Ecto neural progenitor cell (in vitro differentiated cells): ENCODE data around the gene CES5A.
"Not testable (repeated sequence)": the region's sequence is repeated elsewhere in the genome, so short reads cannot be mapped to it uniquely, and the experiment has no call there.

Experiments used
- DNase-seq: peaks from one replicate; pipeline ENCODE4 v3.0.0-alpha.2; 2018; ENCODE audit warnings: low spot score

Gene CES5A, protein sequence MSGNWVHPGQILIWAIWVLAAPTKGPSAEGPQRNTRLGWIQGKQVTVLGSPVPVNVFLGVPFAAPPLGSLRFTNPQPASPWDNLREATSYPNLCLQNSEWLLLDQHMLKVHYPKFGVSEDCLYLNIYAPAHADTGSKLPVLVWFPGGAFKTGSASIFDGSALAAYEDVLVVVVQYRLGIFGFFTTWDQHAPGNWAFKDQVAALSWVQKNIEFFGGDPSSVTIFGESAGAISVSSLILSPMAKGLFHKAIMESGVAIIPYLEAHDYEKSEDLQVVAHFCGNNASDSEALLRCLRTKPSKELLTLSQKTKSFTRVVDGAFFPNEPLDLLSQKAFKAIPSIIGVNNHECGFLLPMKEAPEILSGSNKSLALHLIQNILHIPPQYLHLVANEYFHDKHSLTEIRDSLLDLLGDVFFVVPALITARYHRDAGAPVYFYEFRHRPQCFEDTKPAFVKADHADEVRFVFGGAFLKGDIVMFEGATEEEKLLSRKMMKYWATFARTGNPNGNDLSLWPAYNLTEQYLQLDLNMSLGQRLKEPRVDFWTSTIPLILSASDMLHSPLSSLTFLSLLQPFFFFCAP

DNA sequence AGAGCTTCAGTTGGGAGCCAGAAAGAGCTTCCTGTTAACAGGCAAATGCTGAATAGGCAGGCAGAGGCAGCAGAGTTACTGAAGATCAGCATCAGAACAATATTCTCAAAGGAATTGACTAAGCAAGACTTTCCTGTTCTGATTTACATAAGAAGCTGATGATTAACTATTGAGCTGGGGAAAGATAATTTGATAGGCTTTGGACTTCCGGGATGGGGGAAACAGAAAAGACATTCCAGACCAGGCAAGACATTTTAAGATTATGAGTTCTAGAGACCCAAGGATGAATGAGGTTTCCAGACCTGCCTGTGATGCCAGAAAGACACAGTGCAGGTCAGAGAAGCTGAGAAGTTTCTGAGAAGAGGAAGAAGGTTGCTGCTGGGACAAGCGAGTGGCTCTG is at the start of gene CES5A:
TSS of gene CES5A (minus strand) at position 101 of the 400 bp plus-strand sequence. CDS start 152 bp downstream, outside the sequence.
- DNase-seq: no peak

DNA sequence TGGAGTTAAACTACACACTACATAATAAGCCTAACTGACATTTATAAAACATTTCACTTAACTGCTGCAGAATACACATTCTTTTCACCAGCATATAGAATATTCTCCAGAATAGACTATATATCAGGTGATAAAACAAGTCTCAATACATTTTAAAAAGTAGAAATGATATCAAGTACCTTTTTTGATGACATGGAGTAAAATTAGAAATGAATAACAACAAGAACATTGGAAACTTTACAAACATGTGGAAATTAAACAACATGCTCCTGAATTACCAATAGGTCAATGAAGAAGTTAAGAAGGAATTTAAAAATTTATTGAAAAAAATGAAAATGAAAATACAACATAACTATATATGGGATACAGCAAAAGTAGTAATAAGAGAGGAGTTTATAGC is 47.5 kb upstream of the CES5A start:
- DNase-seq: no peak

DNA sequence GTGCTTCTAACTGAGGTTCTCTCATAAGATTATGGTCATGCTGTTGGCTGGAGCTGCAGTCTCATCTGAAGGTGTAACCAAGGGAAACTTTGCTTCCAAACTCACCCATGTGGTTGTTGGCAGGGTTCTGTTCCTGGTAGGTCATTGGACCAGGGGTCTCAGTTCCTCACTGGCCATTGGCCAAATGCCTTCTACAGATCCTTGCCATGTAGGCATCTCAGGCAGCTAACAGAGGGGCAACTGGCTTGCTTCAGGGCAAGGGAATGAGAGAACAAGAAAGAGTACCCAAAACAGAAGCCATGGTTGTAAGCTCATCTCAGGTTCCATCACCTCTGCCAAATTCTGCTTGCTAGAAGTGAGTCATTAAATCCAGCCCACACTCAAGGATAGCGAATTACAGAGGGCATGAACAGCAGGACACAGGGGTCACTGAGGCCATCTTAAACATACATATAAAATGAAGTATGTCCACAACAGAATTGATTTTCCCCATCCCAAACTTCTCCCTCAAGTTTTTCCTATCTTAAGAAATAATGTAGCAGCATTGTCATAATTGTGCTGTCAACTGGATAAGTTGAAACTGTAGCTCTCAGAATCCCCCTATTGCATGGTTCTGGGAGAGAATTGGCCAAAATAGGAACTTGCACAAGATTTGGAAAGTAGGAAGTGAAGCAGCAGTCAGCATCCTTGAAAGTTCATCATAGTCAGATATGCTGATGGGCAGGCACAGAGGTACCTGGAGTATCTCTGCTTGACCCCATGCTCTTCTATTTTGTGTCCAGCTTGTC is 42.4 kb upstream of the CES5A start:
- DNase-seq: no peak

DNA sequence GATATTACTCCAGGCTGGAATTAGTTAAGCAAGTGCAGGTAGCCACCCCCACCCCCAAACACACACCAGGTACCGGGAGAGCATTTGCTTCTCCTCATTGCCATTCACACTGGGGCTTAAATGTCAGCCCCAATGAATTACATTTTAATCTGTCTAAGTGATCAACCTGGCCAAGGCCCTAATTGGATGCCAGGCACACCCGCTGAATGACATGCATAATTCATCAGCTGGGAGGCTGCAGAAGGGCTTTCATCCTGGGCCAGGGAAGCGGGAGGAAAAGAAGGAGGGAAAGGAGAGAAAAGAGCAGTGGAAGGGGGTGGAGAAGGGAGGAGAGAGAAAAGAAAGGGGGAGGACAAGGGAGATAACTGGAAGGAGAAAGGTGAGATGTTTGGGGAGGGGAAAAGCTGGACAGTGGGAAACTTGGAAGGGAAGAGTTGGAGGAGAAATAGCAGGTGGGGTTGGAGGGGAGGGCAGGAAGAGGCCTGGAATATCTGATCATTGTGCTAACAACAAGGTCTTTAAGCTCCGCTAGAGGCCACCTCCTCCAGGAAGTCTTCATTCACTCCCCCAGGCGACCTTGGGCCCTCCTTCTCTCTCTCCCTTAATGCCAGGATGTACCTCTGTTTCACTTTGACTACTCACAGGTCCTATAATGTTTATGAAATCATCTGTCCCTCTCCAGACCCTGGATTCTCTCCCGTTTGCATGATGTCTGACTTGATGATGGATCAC is 40.1 kb upstream of the CES5A start:
- no peak for DNase-seq

DNA sequence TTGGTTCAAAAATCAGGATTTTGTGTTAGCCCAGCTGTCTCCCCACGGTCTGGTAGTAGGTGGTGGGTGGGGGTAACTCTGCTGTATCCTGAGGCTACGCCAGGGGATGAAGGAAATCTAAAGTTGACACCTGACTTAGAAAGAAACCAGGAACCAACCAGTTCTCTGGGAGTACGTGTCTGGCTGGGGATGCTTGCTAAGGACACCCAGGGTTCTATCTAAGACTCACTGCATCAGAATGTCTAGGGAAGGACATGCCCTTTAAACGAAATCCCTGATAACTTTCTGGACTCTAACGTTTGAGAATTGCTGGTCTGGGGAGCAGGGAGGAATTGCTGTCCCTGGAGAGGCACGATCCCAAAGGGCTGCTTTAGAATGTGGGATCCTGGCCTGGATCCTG is 39.2 kb upstream of the CES5A start:
- DNase-seq: no peak

DNA sequence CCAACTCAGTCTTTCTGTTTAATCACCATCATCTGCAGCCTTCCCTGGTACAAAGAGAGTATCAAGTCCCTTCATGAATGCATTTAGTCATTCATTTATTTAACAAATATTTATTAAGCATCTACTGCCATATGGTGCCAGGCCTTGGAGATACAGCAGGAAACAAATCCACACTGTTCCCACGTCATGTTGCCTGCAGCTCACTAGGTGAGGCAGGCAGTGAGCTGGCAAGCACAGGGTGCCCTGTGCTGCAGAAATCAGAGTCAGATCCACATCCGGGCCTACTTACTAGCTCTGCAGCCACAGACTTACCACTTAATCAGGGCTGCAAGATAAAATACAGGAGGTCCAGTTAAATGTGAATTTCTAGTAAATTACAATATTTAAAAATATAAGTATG is 38.5 kb upstream of the CES5A start:
- DNase-seq: no peak

DNA sequence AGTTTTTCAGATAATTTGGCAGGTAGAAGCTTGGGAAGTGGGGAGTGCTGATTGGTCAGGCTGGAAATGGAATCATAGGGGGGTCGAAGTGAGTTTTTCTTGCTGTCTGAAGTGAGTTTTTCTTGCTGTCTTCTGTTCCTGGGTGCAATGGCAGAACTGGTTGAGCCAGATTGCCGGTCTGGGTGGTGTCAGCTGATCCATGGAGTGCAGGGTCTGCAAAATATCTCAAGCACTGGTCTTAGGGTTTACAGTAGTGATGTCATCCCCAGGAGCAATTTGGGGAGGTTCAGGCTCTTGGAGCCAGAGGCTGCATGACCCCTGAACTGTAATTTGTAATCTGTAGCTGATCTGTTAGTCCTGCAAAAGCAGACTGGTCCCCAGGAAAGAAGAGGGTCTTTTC is 37.9 kb upstream of the CES5A start:
- DNase-seq: not testable (repeated sequence)

DNA sequence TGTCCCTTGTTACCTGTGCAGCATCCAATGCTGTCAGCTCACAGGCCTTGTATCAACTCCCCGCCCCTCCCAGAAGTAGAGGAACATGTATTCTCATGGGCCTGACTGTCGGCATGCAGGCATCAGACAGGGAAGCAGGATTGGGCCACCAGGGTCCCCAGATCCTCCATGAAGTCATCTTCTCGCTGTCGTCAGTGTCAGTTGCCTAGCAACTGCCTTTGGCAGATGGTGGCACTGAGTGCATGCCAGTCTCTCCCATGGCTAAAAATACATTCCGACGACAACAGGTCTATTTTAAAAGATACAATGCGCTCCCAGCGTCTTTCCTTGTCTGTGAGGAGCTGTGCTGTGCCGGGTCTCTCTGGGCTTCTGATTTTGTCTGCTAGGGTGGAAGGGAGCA is 36.8 kb upstream of the CES5A start:
- no peak for DNase-seq

DNA sequence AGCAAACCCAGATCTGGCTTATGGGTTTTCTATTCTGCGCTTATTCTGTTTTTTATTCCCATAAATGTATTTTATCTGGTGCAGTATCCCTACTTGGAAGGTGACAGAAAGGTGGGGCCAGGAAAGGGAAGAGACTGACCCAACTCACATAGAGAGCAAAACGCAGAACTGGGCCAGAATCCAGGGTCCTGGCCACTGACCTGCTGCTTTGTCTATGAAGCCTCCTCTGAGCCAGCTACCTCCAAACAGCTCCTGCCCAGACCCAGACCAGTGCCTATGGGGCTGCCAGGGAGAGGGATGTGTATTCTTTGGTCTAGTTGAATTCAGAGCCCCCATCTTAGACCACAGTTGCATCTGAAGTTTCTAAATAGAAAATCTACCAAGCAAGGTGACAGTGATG is 36.4 kb upstream of the CES5A start:
- DNase-seq: no peak

DNA sequence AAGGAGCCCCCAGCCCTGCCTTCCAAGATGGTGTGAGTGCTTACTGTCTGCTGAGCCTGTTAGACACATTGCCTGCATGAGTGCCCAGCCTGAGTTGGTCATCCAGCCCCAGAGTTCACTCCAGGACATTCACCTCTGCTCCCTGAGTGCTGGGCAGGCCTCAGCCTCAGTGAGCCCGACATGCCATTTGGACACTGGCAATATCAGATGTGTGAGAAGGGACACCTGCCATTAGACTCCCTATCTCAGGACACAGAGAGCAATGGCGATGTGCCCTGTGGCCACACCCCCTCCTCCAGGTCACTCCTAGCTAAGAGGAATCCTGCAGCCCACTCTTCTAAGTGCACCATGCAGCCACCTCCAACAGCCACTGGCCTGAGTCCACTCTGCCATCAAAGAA is 34.7 kb upstream of the CES5A start:
- DNase-seq: no peak

DNA sequence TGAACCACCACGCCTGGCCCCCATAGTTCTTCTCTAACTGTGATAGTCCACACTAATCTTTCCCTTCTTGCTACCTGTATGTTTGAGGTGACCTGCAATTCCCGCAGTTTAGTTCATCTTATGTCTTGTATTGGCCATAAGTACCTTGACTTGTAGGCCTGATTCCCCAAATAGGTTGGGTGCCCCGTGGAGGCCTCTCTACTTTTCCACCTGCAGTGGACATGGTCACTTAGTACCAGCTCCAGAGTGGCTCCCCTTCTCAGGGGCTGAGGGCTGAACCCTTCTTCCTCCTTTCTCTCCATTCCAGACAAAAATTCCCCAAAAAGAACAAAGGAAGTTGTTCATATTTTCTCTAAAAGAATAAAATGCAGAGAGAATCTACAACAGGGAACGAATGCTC is 33.5 kb upstream of the CES5A start:
- no peak for DNase-seq

DNA sequence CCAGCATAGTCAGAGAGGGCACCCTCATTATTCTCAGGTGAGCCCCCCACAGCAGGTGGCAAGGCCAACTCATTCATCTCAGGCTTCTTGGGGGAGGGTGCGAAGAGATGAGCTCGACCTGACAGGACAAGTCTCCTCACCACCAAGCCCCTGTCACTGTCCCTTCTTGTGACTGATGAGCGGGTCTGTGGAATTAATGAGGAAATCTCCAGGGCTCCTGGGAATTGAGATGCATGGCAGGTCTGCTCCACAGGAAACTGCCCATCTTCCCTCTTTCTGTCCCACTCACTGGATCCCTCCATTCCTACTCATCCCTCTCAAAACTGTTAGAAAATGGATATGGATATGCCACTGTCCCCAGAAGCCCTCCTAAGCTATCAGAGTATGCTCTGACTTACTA is 32.5 kb upstream of the CES5A start:
- DNase-seq: no peak

DNA sequence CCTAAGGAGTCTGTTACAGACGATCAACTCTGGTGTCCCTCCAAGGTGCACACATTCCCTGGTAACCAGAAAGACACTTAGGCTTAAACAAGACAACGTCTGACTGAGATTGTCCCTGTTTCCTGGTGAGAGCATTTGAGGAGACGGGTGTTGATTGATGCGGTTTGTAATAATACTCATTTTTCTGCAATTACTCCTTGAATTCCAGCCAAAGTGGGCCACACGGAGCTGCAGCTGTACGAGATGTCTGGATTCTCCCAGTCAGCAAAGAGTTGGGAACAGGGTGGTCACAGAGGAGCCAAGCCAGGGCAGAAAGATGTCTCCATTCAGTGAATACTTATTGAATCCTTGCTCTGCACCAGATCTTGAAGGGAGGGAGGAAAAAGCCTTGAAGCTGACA is 30.9 kb upstream of the CES5A start:
- no peak for DNase-seq

DNA sequence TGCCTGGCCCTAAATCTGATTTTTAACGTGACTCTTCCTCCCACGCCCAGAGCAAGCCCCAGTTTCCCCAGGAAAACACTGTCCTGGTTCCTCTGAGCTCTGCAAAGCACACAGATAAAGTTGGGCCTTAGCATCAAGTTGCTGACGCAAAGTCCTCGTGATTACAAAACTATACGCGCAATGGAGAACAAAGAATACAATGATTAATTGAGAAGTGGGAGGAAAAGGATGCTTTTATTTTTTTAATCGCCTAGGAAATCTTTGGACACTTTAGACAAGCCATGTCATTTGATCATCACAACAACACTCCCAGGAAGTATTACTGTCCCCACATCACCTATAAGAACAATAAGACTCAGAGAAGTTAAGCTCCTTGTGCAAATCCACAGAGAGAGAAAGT is 30.5 kb upstream of the CES5A start:
- DNase-seq: no peak

DNA sequence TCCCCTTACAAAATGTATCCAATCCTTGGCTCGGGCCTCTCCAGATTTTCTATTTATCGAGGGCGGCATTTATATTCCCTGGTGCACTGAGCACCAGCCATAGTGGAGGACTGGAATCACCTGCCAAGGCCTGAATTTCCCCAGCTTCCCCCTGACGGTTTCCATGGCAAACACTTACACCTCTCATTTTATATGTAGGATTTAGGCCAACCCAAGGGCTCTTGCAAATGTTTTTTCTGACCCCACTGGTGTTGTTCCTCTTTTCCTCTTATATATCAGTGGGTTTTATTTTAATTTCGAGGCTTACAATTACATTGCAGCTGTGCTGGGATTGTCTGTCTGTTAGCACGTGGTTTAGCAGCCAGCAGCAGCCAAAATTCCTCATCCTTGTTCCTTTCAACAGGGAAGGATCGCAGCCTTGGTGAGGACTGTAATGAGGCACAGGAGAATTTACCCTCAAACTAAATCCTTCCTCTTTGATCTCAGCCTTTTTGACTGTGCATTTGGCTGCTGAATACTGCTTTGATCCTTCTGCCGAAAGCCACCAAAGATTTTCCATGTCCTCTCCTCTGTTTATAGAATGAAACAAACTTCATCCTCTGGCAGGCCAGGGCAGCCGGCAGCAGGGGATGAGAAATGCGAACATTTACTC is 26.5 kb upstream of the CES5A start:
- DNase-seq: no peak

DNA sequence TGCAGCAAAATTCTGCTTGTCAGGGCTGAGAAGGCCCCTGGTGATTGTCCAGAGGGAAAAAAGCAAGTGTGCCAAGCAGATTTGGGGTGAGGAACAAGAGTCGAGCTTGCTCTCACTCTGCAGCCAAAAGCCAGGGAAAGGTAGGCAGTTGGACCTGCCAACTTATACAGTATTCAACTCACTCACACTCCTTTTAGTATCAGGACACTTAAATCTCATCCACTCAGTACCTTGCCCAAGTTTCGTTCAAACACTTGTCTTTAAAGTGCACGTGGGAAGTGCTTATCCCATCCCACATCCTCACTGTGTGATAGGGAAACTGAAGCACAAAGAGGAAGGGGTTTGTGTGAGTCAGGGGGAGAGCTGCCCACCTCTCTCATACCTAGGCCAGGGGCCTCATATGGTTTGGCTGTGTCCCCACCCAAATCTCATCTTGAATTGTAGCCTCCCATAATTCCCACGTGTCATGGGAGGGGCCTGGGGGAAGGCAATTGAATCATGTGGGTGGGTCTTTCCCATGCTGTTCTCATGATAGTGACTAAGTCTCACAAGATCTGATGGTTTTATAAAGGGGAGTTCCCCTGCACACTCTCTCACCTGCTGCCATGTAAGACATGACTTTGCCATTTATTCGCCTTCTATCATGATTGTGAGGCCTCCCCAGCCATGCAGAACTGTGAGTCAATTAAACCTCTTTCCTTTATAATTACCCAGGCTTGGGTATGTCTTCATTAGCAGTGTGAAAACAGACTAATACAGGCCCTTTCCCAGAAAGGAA is 25.6 kb upstream of the CES5A start:
- DNase-seq: no peak

DNA sequence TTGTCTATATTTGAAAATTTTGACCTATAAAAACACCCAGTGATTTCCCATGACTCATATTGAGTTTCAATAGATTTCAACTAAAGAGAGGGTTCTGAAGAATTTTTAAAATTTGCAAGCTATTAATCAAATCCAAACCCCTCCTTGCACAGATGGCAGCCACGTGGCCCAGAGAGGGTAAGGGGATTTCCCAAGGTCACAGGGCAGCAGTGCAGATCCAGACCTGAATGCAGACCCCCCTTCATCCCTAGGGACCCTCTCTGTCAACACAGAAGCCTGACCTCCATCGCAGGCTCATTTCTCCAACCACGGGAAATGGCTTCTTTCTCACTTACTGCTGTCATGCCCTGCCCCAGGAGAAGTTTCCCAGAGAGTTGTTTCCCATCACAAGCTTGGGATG is 24.7 kb upstream of the CES5A start:
- no peak for DNase-seq

DNA sequence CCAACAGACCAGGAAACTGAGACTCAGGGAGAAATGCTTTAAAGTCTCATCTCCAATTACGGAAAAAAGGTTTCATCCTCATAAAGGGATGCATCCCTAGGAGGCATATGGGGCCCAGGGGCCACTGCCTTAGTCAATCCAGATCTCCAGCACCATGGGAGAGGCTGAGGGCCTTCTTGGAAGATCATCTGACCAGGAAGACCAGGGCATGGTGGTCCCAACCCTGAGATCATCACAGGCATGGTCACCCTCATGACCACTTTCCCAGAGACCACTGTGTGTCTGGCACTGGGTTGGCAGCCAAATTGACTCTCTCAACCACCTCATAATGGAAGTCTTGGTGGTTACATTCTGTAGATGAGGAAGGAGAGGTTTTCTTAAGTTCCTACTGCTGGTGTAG is 23.4 kb upstream of the CES5A start:
- DNase-seq: no peak

DNA sequence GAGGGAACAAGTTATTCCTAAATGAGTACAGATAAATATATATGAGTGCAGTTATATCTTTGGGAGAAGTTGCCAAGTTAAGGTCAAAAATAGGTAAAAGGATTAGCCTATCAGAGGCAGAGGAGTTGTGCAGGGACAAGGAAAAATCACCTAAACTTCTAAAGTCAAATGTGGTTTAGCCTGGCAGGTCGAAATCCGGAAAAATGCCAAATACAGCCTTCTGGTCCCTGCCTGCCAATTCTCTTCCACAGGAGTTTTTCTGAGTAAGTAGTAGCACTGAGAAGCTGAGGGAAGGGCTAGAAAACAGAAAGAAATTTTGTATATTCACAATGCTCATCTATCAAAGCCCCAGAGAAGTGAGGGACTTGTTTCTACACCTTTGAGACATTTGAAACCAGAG is 17.6 kb upstream of the CES5A start:
- no peak for DNase-seq

DNA sequence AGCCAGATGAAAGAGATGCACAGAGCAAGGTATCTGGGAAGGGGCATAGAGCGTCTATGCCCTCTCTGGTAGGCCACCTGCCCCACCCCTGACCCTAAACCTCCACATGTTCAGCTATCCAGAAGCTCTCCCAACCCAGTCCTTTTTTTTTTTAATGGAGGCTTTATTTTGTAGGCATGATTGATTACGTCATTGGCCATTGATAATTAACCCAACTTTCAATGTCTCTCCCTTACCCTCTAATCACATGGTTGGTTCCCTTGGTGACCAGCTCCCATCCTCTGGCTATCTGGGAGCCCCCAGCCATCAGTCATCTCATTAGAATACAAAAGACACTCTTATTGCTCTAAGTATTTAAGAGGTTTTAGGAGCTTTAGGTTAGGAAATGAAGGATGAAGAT is 14.3 kb upstream of the CES5A start:
- DNase-seq: no peak

DNA sequence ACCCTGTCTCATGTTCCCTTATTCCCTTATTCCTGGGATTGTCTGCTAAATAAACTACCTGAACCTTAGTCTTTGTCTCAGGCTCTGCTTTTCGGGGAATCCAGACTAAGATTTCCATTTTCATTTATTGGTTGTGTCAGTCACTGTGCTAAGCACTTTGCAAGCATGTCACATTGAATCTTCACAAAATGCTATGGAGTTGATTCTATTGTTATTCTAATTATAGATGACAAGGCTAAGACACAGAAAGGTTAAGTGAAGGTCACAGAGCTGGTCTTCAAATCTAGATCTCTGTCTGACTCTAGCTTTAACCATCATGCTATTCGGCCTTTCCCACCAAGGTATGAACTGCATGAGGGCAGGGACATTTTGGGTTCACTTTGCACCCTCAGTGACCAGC is 13.4 kb upstream of the CES5A start:
- no peak for DNase-seq
